GM21360 (cell line): ENCODE results near the gene SPEN.

Source experiments
- ATAC-seq: cut with Tn5 transposase; IDR thresholded peaks from one replicate; pipeline ENCODE4 v1.9.1; 2021; ENCODE audit warnings: mild to moderate bottlenecking, moderate library complexity; ENCODE audit not compliant: unreplicated experiment

Gene SPEN

GRCh38 chr1:15852036-15852827, 4.7 kb downstream of the SPEN start:
- no peak for ATAC-seq

GRCh38 chr1:15852828-15853302, 5.4 kb downstream of the SPEN start:
- ATAC-seq = no peak

- no peak for ATAC-seq
These were observed 9.4 kb downstream of the SPEN start for GRCh38 chr1:15856888-15857287.

- ATAC-seq = no peak
These were observed 10.7 kb downstream of the SPEN start for GRCh38 chr1:15858069-15858670.

- ATAC-seq = no peak
These were observed 11.3 kb downstream of the SPEN start for GRCh38 chr1:15858672-15859372.

GRCh38 chr1:15863156-15863901, 15.8 kb downstream of the SPEN start:
- no peak for ATAC-seq

- no peak for ATAC-seq
These were observed 19.3 kb downstream of the SPEN start for GRCh38 chr1:15866721-15867201.

GRCh38 chr1:15867288-15867687, 19.8 kb downstream of the SPEN start:
- ATAC-seq = no peak

GRCh38 chr1:15869413-15869812, 21.9 kb downstream of the SPEN start:
- no peak for ATAC-seq

GRCh38 chr1:15870421-15870820, 22.9 kb downstream of the SPEN start:
- ATAC-seq = no peak

- no peak for ATAC-seq
These were observed 27.0 kb downstream of the SPEN start for GRCh38 chr1:15874471-15874870.

GRCh38 chr1:15876357-15877055, 29.0 kb downstream of the SPEN start:
- no peak for ATAC-seq

- no peak for ATAC-seq
These were observed 34.5 kb downstream of the SPEN start for GRCh38 chr1:15881961-15882360.

GRCh38 chr1:15882665-15883064, 35.2 kb downstream of the SPEN start:
- ATAC-seq = no peak

GRCh38 chr1:15883326-15883725, 35.8 kb downstream of the SPEN start:
- ATAC-seq = no peak

GRCh38 chr1:15884477-15884876, 37.0 kb downstream of the SPEN start:
- no peak for ATAC-seq

- ATAC-seq = no peak
These were observed 37.8 kb downstream of the SPEN start for GRCh38 chr1:15885269-15885668.

GRCh38 chr1:15885701-15886610, 38.4 kb downstream of the SPEN start:
- peak; percentile 63 for ATAC-seq

- no peak for ATAC-seq
These were observed 39.2 kb downstream of the SPEN start for GRCh38 chr1:15886611-15887167.
